K562 (cell line): ENCODE measurements around the gene AFF3. TPM values are rescaled to one million over a fixed set of nuclear protein-coding genes. Genes with fewer than 3 reads are reported as not detected.

Experiments
- FOXK1 ChIP-seq: sonication (generic); formaldehyde crosslinking; IDR thresholded peaks from 2 replicates; pipeline ENCODE4 v1.8.0; 2022; ENCODE audit warnings: missing genetic modification reagents, mild to moderate bottlenecking, borderline replicate concordance
- GATAD2B ChIP-seq: fragments of 450-650 bp; IDR thresholded peaks from 2 replicates; pipeline ENCODE4 v1.6.1; 2017; ENCODE audit warnings: mild to moderate bottlenecking, borderline replicate concordance
- GTF2E2 ChIP-seq: fragments of 200-800 bp; sonication (Bioruptor generic); IDR thresholded peaks from 2 replicates; pipeline ENCODE4 v1.6.1; 2016; ENCODE audit warnings: missing genetic modification characterization, missing compliant biosample characterization
- ID3 ChIP-seq, 2 experiments: fragments of 250-450 bp in 1 of 2; fragments of 450-650 bp in 1 of 2; sonication (Bioruptor Pico) in 1 of 2; IDR thresholded peaks; 2 replicates each; pipeline versions ENCODE4 v1.6.1 to v1.8.0; 2016 to 2021; ENCODE audit warnings: mild to moderate bottlenecking in 2 of 2, moderate library complexity in 2 of 2, missing compliant biosample characterization in 1 of 2, missing genetic modification characterization in 1 of 2
- KHSRP ChIP-seq: fragments of 450-650 bp; IDR thresholded peaks from 2 replicates; pipeline ENCODE4 v1.6.1; 2017
- MEF2D ChIP-seq: conservative IDR thresholded peaks from 2 replicates; pipeline ENCODE4 v1.6.1; 2016; ENCODE audit warnings: low read depth, missing genetic modification characterization, missing compliant biosample characterization
- NELFE ChIP-seq: IDR thresholded peaks from 2 replicates; pipeline ENCODE4 v1.6.1; 2011; ENCODE audit warnings: mild to moderate bottlenecking; ENCODE audit not compliant: insufficient read depth, insufficient read length
- ZBTB12 ChIP-seq: fragments of 250-450 bp; sonication (Bioruptor Pico); IDR thresholded peaks from 2 replicates; pipeline ENCODE4 v1.4.0; 2020
- ZBTB17 ChIP-seq: fragments of 450-650 bp; formaldehyde crosslinking; IDR thresholded peaks from 2 replicates; pipeline ENCODE4 v1.4.0; 2020; ENCODE audit warnings: mild to moderate bottlenecking
- ZNF133 ChIP-seq: fragments of 250-450 bp; sonication (Bioruptor Pico); IDR thresholded peaks from 2 replicates; pipeline ENCODE4 v1.4.0; 2020; ENCODE audit warnings: mild to moderate bottlenecking
- ZNF318 ChIP-seq, 2 experiments: fragments of 450-650 bp; IDR thresholded peaks; 2 replicates each; pipeline ENCODE4 v1.6.1; 2016; ENCODE audit warnings: mild to moderate bottlenecking in 2 of 2, borderline replicate concordance in 1 of 2, low read depth in 1 of 2, moderate library complexity in 1 of 2
- ZNF77 ChIP-seq: fragments of 250-450 bp; sonication (Bioruptor Pico); IDR thresholded peaks from 2 replicates; pipeline ENCODE4 v1.5.0; 2020
- polyA plus RNA-seq, 8 experiments: library from polyadenylated mRNA; depleted of rRNA in 4 of 8; stranded (reverse) in 5 of 8; unstranded in 3 of 8; fragments of >200 nt; fragmentation: Nextera tagmentation in 2 of 8; fragmentation: Illumina TruSeq in 1 of 8; extraction: Ambion mirVana in 2 of 8; extraction: Trizol in 1 of 8; gene quantifications; 2 replicates each; pipeline versions ENCODE4 v1.2.1 to v1.2.3, GENCODE V29; 2011 to 2014; ENCODE audit warnings: inconsistent platforms in 1 of 8, missing spikeins in 1 of 8
- total RNA-seq, 7 experiments: library from RNA; depleted of rRNA in 6 of 7; stranded (reverse); fragments of >200 nt in 6 of 7; fragmentation: Illumina TruSeq in 2 of 7; extraction: Trizol in 2 of 7; gene quantifications; 2 replicates each; pipeline versions ENCODE4 v1.2.1 to v1.2.3, GENCODE V29; 2011 to 2021; ENCODE audit warnings: low replicate concordance in 1 of 7
- TF ChIP-seq, protein P1 (sequence below): fragments of 200-800 bp; sonication (Bioruptor generic); IDR thresholded peaks from 2 replicates; pipeline ENCODE4 v1.6.1; 2017; ENCODE audit warnings: missing genetic modification characterization, missing compliant biosample characterization
- TF ChIP-seq, protein P2 (sequence below): IDR thresholded peaks from 2 replicates; pipeline ENCODE4 v1.6.1; 2011; ENCODE audit not compliant: insufficient read length; ENCODE audit errors: extremely low read depth

The AFF3 gene
- total and polyA plus RNA-seq, 9 of the 15 experiments (the other 6 are each of a cell fraction or from before 2014, with no cell fraction given), result 0.02 to 0.11 TPM; not detected in 7

- peak in 1 of 2 experiments; percentile 45; a peak in 1 of 4 replicates for TF ChIP-seq ZNF318 (IDR thresholded peaks at IDR 0.05; ENCODE audit: borderline replicate concordance in 1 of 2, low read depth in 1 of 2)
- TF ChIP-seq FOXK1 (CRISPR knock-in tag), result no peak
- TF ChIP-seq ZNF77 (CRISPR knock-in tag), result no peak
- peak; percentile 76; the same call in 1 of the 2 replicates for TF ChIP-seq MEF2D (tag)
- 0 out of 2 replicates have a peak, but pooled peaks have one; percentile 42 for TF ChIP-seq KHSRP
- peak; percentile 28; the same call in 1 of the 2 replicates for TF ChIP-seq ZBTB17 (CRISPR knock-in tag)
- TF ChIP-seq ZNF133 (CRISPR knock-in tag), result no peak
- no peak for TF ChIP-seq ID3 (CRISPR knock-in tag; IDR thresholded peaks at IDR 0.05)
- TF ChIP-seq ID3 (tag; IDR thresholded peaks at IDR 0.05), result peak; percentile 75; the same call in 1 of the 2 replicates
- TF ChIP-seq GATAD2B, result peak; percentile 57; the same call in 1 of the 2 replicates
- TF ChIP-seq, protein P1, sequence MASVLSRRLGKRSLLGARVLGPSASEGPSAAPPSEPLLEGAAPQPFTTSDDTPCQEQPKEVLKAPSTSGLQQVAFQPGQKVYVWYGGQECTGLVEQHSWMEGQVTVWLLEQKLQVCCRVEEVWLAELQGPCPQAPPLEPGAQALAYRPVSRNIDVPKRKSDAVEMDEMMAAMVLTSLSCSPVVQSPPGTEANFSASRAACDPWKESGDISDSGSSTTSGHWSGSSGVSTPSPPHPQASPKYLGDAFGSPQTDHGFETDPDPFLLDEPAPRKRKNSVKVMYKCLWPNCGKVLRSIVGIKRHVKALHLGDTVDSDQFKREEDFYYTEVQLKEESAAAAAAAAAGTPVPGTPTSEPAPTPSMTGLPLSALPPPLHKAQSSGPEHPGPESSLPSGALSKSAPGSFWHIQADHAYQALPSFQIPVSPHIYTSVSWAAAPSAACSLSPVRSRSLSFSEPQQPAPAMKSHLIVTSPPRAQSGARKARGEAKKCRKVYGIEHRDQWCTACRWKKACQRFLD (CRISPR knock-in tag), result peak; percentile 52; the same call in 1 of the 2 replicates
- TF ChIP-seq NELFE, result no peak
- TF ChIP-seq, protein P2, sequence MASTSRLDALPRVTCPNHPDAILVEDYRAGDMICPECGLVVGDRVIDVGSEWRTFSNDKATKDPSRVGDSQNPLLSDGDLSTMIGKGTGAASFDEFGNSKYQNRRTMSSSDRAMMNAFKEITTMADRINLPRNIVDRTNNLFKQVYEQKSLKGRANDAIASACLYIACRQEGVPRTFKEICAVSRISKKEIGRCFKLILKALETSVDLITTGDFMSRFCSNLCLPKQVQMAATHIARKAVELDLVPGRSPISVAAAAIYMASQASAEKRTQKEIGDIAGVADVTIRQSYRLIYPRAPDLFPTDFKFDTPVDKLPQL, result no peak
- peak; percentile 48; the same call in 1 of the 2 replicates for TF ChIP-seq GTF2E2 (tag)
- TF ChIP-seq ZBTB12 (CRISPR knock-in tag), result 0 out of 2 replicates have a peak, but pooled peaks have one; percentile 49
Measured at GRCh38 chr2:99771681-99772333, 370.6 kb downstream of the AFF3 start (continued).
